GM12865 (cell line): ENCODE data around the gene RRAS2.

Source experiments
- DNase-seq: peaks from one replicate; pipeline ENCODE4 v3.0.0; 2010; ENCODE audit warnings: low read depth
- H3K4me3 ChIP-seq: 2 replicates; pipeline ENCODE4 v1.5.1; 2011; ENCODE audit warnings: mild to moderate bottlenecking, low read depth, low read length, control low read depth
- TF ChIP-seq, protein P1 (sequence below): IDR thresholded peaks from 2 replicates; pipeline ENCODE4 v1.5.1; 2011; ENCODE audit warnings: low read length, control low read depth, low read depth, inconsistent platforms; ENCODE audit not compliant: insufficient read depth; ENCODE audit errors: missing control alignments

RRAS2 gene

GRCh38 chr11:14330881-14331280 is 28.1 kb downstream of the RRAS2 start:
- H3K4me3 ChIP-seq: peak overlapping the region; percentile 12; the same call in 1 of the 2 replicates
- no peak for DNase-seq
- TF ChIP-seq, protein P1, sequence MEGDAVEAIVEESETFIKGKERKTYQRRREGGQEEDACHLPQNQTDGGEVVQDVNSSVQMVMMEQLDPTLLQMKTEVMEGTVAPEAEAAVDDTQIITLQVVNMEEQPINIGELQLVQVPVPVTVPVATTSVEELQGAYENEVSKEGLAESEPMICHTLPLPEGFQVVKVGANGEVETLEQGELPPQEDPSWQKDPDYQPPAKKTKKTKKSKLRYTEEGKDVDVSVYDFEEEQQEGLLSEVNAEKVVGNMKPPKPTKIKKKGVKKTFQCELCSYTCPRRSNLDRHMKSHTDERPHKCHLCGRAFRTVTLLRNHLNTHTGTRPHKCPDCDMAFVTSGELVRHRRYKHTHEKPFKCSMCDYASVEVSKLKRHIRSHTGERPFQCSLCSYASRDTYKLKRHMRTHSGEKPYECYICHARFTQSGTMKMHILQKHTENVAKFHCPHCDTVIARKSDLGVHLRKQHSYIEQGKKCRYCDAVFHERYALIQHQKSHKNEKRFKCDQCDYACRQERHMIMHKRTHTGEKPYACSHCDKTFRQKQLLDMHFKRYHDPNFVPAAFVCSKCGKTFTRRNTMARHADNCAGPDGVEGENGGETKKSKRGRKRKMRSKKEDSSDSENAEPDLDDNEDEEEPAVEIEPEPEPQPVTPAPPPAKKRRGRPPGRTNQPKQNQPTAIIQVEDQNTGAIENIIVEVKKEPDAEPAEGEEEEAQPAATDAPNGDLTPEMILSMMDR: no peak

GRCh38 chr11:14329702-14330101 is 29.3 kb downstream of the RRAS2 start:
- no peak for DNase-seq
- no peak overlapping the region for H3K4me3 ChIP-seq
- TF ChIP-seq, protein P1: no peak

- no peak for DNase-seq
- TF ChIP-seq, protein P1: no peak
- H3K4me3 ChIP-seq: peak overlapping the region; percentile 41
Measured at GRCh38 chr11:14327116-14327515, 31.9 kb downstream of the RRAS2 start.

GRCh38 chr11:14323118-14323676 is 35.8 kb downstream of the RRAS2 start:
- no peak for DNase-seq
- peak overlapping the region; percentile 64 for H3K4me3 ChIP-seq
- TF ChIP-seq, protein P1: no peak

DNA sequence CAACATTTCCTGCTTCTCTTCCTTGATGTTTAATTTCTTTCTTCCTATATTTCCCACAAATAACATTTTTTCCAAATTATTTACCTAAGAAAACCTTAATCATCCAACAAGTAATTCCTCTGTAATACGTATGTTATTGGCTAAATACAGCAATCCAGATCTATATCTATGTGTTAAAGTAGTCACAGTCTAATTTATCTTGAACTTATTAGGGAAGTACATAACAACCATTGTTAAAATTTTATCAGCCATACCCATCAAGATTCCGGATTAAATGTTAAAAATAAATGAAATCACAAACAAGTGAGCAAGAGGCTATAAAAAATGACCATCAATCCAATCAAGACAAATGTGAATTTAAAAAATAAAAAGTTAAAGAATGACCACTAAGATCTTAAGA is 36.5 kb downstream of the RRAS2 start:
- TF ChIP-seq, protein P1: no peak
- H3K4me3 ChIP-seq: no peak overlapping the region

DNA sequence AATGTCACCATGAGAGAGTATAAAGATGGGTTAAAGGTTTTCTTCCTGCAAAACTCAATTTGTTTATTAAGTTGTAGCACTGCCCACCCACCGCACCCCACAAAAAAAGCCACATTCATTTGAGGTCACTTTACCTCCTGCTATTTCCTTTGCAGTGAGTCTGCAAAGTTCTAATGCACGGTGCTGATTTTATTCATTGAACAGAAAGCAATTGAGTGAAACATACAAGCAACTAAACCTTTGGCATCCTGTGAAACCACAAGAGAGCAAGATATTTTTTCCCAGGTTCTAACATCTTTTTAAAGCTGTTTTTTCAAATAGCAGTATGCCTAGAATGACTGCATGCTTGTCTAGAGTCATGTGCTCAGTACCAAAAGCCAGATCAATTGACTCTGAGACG is 39.0 kb downstream of the RRAS2 start:
- TF ChIP-seq, protein P1: no peak
- H3K4me3 ChIP-seq: peak overlapping the region; percentile 37
- DNase-seq: peak; percentile 87

More for the DNA sequence above, 36.5 kb downstream of the RRAS2 start:
- DNase-seq: no peak

GRCh38 chr11:14318581-14318981 is 40.4 kb downstream of the RRAS2 start:
- TF ChIP-seq, protein P1: no peak
- DNase-seq: no peak
- no peak overlapping the region for H3K4me3 ChIP-seq
